Measurements from ENCODE around the gene NFATC3.
"Not testable (repeated sequence)": the region's sequence is repeated elsewhere in the genome, so short reads cannot be mapped to it uniquely, and the experiment has no call there.

DNA sequence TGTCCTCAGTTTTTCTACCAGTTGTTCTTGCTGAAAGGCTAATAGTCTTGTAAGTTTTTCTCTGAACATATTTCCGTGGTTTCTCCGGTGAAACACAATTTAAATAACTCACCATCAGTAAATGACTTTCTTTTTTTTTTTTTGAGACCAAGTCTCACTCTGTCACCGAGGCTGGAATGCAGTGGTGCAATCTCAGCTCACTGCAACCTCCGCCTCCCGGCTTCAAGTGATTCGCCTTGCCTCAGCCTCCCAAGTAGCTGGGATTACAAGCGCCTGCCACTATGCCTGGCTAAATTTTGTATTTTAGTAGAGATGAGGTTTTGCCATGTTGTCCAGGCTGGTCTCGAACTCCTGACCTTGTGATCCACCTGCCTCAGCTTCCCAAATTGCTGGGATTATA is 29.8 kb downstream of the NFATC3 start:
- TF ChIP-seq, protein P1, sequence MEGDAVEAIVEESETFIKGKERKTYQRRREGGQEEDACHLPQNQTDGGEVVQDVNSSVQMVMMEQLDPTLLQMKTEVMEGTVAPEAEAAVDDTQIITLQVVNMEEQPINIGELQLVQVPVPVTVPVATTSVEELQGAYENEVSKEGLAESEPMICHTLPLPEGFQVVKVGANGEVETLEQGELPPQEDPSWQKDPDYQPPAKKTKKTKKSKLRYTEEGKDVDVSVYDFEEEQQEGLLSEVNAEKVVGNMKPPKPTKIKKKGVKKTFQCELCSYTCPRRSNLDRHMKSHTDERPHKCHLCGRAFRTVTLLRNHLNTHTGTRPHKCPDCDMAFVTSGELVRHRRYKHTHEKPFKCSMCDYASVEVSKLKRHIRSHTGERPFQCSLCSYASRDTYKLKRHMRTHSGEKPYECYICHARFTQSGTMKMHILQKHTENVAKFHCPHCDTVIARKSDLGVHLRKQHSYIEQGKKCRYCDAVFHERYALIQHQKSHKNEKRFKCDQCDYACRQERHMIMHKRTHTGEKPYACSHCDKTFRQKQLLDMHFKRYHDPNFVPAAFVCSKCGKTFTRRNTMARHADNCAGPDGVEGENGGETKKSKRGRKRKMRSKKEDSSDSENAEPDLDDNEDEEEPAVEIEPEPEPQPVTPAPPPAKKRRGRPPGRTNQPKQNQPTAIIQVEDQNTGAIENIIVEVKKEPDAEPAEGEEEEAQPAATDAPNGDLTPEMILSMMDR (IDR thresholded peaks at IDR 0.05; ENCODE audit: insufficient read depth, low read length), result not testable (repeated sequence)
- TF ChIP-seq, protein P2, sequence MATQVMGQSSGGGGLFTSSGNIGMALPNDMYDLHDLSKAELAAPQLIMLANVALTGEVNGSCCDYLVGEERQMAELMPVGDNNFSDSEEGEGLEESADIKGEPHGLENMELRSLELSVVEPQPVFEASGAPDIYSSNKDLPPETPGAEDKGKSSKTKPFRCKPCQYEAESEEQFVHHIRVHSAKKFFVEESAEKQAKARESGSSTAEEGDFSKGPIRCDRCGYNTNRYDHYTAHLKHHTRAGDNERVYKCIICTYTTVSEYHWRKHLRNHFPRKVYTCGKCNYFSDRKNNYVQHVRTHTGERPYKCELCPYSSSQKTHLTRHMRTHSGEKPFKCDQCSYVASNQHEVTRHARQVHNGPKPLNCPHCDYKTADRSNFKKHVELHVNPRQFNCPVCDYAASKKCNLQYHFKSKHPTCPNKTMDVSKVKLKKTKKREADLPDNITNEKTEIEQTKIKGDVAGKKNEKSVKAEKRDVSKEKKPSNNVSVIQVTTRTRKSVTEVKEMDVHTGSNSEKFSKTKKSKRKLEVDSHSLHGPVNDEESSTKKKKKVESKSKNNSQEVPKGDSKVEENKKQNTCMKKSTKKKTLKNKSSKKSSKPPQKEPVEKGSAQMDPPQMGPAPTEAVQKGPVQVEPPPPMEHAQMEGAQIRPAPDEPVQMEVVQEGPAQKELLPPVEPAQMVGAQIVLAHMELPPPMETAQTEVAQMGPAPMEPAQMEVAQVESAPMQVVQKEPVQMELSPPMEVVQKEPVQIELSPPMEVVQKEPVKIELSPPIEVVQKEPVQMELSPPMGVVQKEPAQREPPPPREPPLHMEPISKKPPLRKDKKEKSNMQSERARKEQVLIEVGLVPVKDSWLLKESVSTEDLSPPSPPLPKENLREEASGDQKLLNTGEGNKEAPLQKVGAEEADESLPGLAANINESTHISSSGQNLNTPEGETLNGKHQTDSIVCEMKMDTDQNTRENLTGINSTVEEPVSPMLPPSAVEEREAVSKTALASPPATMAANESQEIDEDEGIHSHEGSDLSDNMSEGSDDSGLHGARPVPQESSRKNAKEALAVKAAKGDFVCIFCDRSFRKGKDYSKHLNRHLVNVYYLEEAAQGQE (IDR thresholded peaks at IDR 0.05; ENCODE audit: insufficient replicate concordance, low read depth), result not testable (repeated sequence)

All from HL-60 (cell line).